GM23338 (cell line): ENCODE data around the gene HGF.

Experiments
- CREB1 ChIP-seq: fragments of 250-450 bp; sonication (Bioruptor Pico); IDR thresholded peaks from 2 replicates; pipeline ENCODE4 v1.5.0; 2020; ENCODE audit warnings: low read depth, mild to moderate bottlenecking, moderate library complexity
- ETS1 ChIP-seq: IDR thresholded peaks from 2 replicates; pipeline ENCODE4 v1.6.1; 2016; ENCODE audit warnings: antibody characterized with exemption
- EZH2 ChIP-seq: fragments of 200-600 bp; sonication (generic); IDR thresholded peaks from one replicate; pipeline ENCODE4 v1.8.0; 2017; ENCODE audit warnings: antibody characterized with exemption, mild to moderate bottlenecking, low read depth; ENCODE audit not compliant: unreplicated experiment
- EZH2phosphoT487 ChIP-seq: fragments of 200-600 bp; sonication (generic); IDR thresholded peaks from one replicate; pipeline ENCODE4 v1.8.1; 2018; ENCODE audit warnings: antibody characterized with exemption; ENCODE audit not compliant: unreplicated experiment
- JUNB ChIP-seq: IDR thresholded peaks from one replicate; pipeline ENCODE4 v1.6.1; 2016; ENCODE audit warnings: antibody characterized with exemption; ENCODE audit not compliant: unreplicated experiment
- POLR2AphosphoS5 ChIP-seq: IDR thresholded peaks from 2 replicates; pipeline ENCODE4 v1.6.1; 2016; ENCODE audit warnings: antibody characterized with exemption, low read depth
- REST ChIP-seq: IDR thresholded peaks from one replicate; pipeline ENCODE4 v1.6.1; 2018; ENCODE audit warnings: antibody characterized with exemption; ENCODE audit not compliant: unreplicated experiment
- STAT1 ChIP-seq: IDR thresholded peaks from one replicate; pipeline ENCODE4 v1.6.1; 2016; ENCODE audit warnings: antibody characterized with exemption; ENCODE audit not compliant: unreplicated experiment
- ZNF114 ChIP-seq: fragments of 250-450 bp; sonication (Bioruptor Pico); IDR thresholded peaks from 2 replicates; pipeline ENCODE4 v1.5.0; 2020; ENCODE audit warnings: mild to moderate bottlenecking, moderate library complexity
- ZNF462 ChIP-seq: fragments of 250-450 bp; sonication (Bioruptor Pico); IDR thresholded peaks from 2 replicates; pipeline ENCODE4 v1.5.0; 2020; ENCODE audit warnings: mild to moderate bottlenecking, moderate library complexity
- TF ChIP-seq, protein P1 (sequence below), 2 experiments: fragments of 200-600 bp in 1 of 2; sonication (generic) in 1 of 2; conservative IDR thresholded peaks; 2 replicates each; pipeline versions ENCODE4 v1.5.1 to v1.6.1; 2016 to 2017; ENCODE audit warnings: antibody characterized with exemption in 2 of 2, low read depth in 2 of 2, mild to moderate bottlenecking in 2 of 2, moderate library complexity in 1 of 2

GRCh38 chr7:81725812-81726127, 44.1 kb downstream of the HGF start:
- TF ChIP-seq EZH2phosphoT487, result no peak
- TF ChIP-seq POLR2AphosphoS5, result no peak
- TF ChIP-seq, protein P1, sequence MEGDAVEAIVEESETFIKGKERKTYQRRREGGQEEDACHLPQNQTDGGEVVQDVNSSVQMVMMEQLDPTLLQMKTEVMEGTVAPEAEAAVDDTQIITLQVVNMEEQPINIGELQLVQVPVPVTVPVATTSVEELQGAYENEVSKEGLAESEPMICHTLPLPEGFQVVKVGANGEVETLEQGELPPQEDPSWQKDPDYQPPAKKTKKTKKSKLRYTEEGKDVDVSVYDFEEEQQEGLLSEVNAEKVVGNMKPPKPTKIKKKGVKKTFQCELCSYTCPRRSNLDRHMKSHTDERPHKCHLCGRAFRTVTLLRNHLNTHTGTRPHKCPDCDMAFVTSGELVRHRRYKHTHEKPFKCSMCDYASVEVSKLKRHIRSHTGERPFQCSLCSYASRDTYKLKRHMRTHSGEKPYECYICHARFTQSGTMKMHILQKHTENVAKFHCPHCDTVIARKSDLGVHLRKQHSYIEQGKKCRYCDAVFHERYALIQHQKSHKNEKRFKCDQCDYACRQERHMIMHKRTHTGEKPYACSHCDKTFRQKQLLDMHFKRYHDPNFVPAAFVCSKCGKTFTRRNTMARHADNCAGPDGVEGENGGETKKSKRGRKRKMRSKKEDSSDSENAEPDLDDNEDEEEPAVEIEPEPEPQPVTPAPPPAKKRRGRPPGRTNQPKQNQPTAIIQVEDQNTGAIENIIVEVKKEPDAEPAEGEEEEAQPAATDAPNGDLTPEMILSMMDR (conservative IDR thresholded peaks at IDR 0.05; ENCODE audit: low read depth in 2 of 2), result no peak
- TF ChIP-seq EZH2, result no peak
- no peak for TF ChIP-seq REST
- no peak for TF ChIP-seq ZNF462 (CRISPR knock-in tag)
- TF ChIP-seq ETS1, result no peak
- TF ChIP-seq CREB1 (CRISPR knock-in tag), result no peak
- no peak for TF ChIP-seq JUNB
- no peak for TF ChIP-seq ZNF114 (CRISPR knock-in tag)
- no peak for TF ChIP-seq STAT1
